Measurements from ENCODE around the gene EHBP1. TPM values are rescaled to one million over a fixed set of nuclear protein-coding genes. Genes with fewer than 3 reads are reported as not detected.

The EHBP1 gene
- total RNA-seq (18.7 and 30.8 TPM in 2 replicates), polyA plus RNA-seq (11.7 and 15.7 TPM in 2 replicates)

GRCh38 chr2:62705007-62705829 is at the start of gene EHBP1:
Gene EHBP1 (plus strand): TSS chr2:62705713. CDS start chr2:62707192, 1,479 bp downstream.
- Histone ChIP-seq H3K36me3 (peaks cover 4% of the 10 kb centered on the region), H3K4me3 (peak within 1 kb of the TSS; percentile 73), H3K27ac (peak within 1 kb of the TSS; percentile 92), H3K4me1 (ENCODE audit: low read depth) (peaks cover 15% of the 10 kb centered on the region), H3K27me3 (no peaks in the 10 kb centered on the region), H3K9me3 (ENCODE audit: low read depth) (no peaks in the 10 kb centered on the region)
- TF ChIP-seq CTCF (IDR thresholded peaks at IDR 0.05; ENCODE audit: low read depth, low read length): no peak
- DNase-seq (ENCODE audit: low read depth in 1 of 2, low spot score in 1 of 2): peak; percentile 99 to 100

- no peak for TF ChIP-seq CTCF (IDR thresholded peaks at IDR 0.05; ENCODE audit: low read depth, low read length)
- H3K4me3 ChIP-seq: no peak overlapping the region
- no peak for DNase-seq (ENCODE audit: low read depth in 1 of 2, low spot score in 1 of 2)
- H3K36me3 ChIP-seq: no peaks in the 10 kb centered on the region
- peaks cover 27% of the 10 kb centered on the region for H3K4me1 ChIP-seq (ENCODE audit: low read depth)
- H3K9me3 ChIP-seq (ENCODE audit: low read depth): no peaks in the 10 kb centered on the region
- H3K27ac ChIP-seq: no peak overlapping the region
- no peaks in the 10 kb centered on the region for H3K27me3 ChIP-seq
Measured at GRCh38 chr2:62657783-62658182, 47.7 kb upstream of the EHBP1 start.

- peak overlapping the region; percentile 34 for H3K27ac ChIP-seq
- DNase-seq (ENCODE audit: low read depth in 1 of 2, low spot score in 1 of 2): peak in 1 of 2 donors; percentile 37
- no peaks in the 10 kb centered on the region for H3K36me3 ChIP-seq
- H3K27me3 ChIP-seq: no peaks in the 10 kb centered on the region
- TF ChIP-seq CTCF (IDR thresholded peaks at IDR 0.05; ENCODE audit: low read depth, low read length): no peak
- no peak overlapping the region for H3K4me3 ChIP-seq
- H3K4me1 ChIP-seq (ENCODE audit: low read depth): peaks cover 37% of the 10 kb centered on the region
- no peaks in the 10 kb centered on the region for H3K9me3 ChIP-seq (ENCODE audit: low read depth)
Measured at GRCh38 chr2:62658891-62659290, 46.6 kb upstream of the EHBP1 start.

- H3K36me3 ChIP-seq: no peaks in the 10 kb centered on the region
- peaks cover 47% of the 10 kb centered on the region for H3K4me1 ChIP-seq (ENCODE audit: low read depth)
- no peak overlapping the region for H3K4me3 ChIP-seq
- DNase-seq (ENCODE audit: low read depth in 1 of 2, low spot score in 1 of 2): no peak
- H3K27me3 ChIP-seq: no peaks in the 10 kb centered on the region
- H3K27ac ChIP-seq: no peak overlapping the region
- H3K9me3 ChIP-seq (ENCODE audit: low read depth): no peaks in the 10 kb centered on the region
- TF ChIP-seq CTCF (IDR thresholded peaks at IDR 0.05; ENCODE audit: low read depth, low read length): no peak
Measured at GRCh38 chr2:62660087-62660486, 45.4 kb upstream of the EHBP1 start.

GRCh38 chr2:62660582-62661262 is 44.8 kb upstream of the EHBP1 start:
- H3K27me3 ChIP-seq: no peaks in the 10 kb centered on the region
- no peak overlapping the region for H3K27ac ChIP-seq
- peaks cover 47% of the 10 kb centered on the region for H3K4me1 ChIP-seq (ENCODE audit: low read depth)
- H3K4me3 ChIP-seq: no peak overlapping the region
- no peak for TF ChIP-seq CTCF (IDR thresholded peaks at IDR 0.05; ENCODE audit: low read depth, low read length)
- DNase-seq (ENCODE audit: low read depth in 1 of 2, low spot score in 1 of 2): peak in 1 of 2 donors; percentile 90
- H3K36me3 ChIP-seq: no peaks in the 10 kb centered on the region
- no peaks in the 10 kb centered on the region for H3K9me3 ChIP-seq (ENCODE audit: low read depth)
